Measurements from ENCODE around the gene MAD1L1. TPM values are rescaled to one million over a fixed set of nuclear protein-coding genes. Genes with fewer than 3 reads are reported as not detected.

Gene MAD1L1
- total RNA-seq, 1 experiment from 2014 or later = 43.8 TPM

GRCh38 chr7:1897861-1898627, 334.7 kb downstream of the MAD1L1 start:
- H3K4me3 Mint-ChIP-seq = no peak overlapping the region
- H3K27ac Mint-ChIP-seq = peak overlapping the region; percentile 63
- POLR2A ChIA-PET = no interaction called here
- no peaks in the 10 kb centered on the region for H3K4me1 Mint-ChIP-seq
- CTCF ChIA-PET = interaction anchor here (0.6 to 1.7 kb wide), 2 partner anchors 15 to 282 kb away, joined by 6 to 7 read pairs; no protein-coding TSS in a partner anchor
- DNase-seq (ENCODE audit: low spot score) (no peak), ATAC-seq (no peak)
- H3K36me3 Mint-ChIP-seq = no peaks in the 10 kb centered on the region
- no peaks in the 10 kb centered on the region for H3K27me3 Mint-ChIP-seq (ENCODE audit: low read depth)
- TF ChIP-seq JAZF1 (CRISPR knock-in tag; IDR thresholded peaks at IDR 0.05) = no peak
- TF ChIP-seq HMGA2 (CRISPR knock-in tag; IDR thresholded peaks at IDR 0.05) = no peak
- no peak for TF ChIP-seq RORB (CRISPR knock-in tag; IDR thresholded peaks at IDR 0.05)
- no peaks in the 10 kb centered on the region for H3K9me3 Mint-ChIP-seq

- TF ChIP-seq ETV6 (CRISPR knock-in tag; IDR thresholded peaks at IDR 0.05) (no peak), KAT7 (CRISPR knock-in tag; IDR thresholded peaks at IDR 0.05; ENCODE audit: borderline replicate concordance) (no peak), IRF2 (CRISPR knock-in tag; IDR thresholded peaks at IDR 0.05; ENCODE audit: borderline replicate concordance, low read depth) (no peak), ZNF671 (CRISPR knock-in tag; IDR thresholded peaks at IDR 0.05) (no peak), GABPB1 (CRISPR knock-in tag; IDR thresholded peaks at IDR 0.05) (no peak), FOXJ3 (CRISPR knock-in tag; IDR thresholded peaks at IDR 0.05; ENCODE audit: borderline replicate concordance) (no peak), CREB1 (CRISPR knock-in tag; IDR thresholded peaks at IDR 0.05) (no peak), E2F1 (CRISPR knock-in tag; IDR thresholded peaks at IDR 0.05) (no peak)
- TF ChIP-seq, protein P1, sequence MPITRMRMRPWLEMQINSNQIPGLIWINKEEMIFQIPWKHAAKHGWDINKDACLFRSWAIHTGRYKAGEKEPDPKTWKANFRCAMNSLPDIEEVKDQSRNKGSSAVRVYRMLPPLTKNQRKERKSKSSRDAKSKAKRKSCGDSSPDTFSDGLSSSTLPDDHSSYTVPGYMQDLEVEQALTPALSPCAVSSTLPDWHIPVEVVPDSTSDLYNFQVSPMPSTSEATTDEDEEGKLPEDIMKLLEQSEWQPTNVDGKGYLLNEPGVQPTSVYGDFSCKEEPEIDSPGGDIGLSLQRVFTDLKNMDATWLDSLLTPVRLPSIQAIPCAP (CRISPR knock-in tag; IDR thresholded peaks at IDR 0.05) = no peak
- TF ChIP-seq, protein P2, sequence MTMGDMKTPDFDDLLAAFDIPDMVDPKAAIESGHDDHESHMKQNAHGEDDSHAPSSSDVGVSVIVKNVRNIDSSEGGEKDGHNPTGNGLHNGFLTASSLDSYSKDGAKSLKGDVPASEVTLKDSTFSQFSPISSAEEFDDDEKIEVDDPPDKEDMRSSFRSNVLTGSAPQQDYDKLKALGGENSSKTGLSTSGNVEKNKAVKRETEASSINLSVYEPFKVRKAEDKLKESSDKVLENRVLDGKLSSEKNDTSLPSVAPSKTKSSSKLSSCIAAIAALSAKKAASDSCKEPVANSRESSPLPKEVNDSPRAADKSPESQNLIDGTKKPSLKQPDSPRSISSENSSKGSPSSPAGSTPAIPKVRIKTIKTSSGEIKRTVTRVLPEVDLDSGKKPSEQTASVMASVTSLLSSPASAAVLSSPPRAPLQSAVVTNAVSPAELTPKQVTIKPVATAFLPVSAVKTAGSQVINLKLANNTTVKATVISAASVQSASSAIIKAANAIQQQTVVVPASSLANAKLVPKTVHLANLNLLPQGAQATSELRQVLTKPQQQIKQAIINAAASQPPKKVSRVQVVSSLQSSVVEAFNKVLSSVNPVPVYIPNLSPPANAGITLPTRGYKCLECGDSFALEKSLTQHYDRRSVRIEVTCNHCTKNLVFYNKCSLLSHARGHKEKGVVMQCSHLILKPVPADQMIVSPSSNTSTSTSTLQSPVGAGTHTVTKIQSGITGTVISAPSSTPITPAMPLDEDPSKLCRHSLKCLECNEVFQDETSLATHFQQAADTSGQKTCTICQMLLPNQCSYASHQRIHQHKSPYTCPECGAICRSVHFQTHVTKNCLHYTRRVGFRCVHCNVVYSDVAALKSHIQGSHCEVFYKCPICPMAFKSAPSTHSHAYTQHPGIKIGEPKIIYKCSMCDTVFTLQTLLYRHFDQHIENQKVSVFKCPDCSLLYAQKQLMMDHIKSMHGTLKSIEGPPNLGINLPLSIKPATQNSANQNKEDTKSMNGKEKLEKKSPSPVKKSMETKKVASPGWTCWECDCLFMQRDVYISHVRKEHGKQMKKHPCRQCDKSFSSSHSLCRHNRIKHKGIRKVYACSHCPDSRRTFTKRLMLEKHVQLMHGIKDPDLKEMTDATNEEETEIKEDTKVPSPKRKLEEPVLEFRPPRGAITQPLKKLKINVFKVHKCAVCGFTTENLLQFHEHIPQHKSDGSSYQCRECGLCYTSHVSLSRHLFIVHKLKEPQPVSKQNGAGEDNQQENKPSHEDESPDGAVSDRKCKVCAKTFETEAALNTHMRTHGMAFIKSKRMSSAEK (CRISPR knock-in tag; IDR thresholded peaks at IDR 0.05; ENCODE audit: borderline replicate concordance) = no peak
- TF ChIP-seq, protein P3, sequence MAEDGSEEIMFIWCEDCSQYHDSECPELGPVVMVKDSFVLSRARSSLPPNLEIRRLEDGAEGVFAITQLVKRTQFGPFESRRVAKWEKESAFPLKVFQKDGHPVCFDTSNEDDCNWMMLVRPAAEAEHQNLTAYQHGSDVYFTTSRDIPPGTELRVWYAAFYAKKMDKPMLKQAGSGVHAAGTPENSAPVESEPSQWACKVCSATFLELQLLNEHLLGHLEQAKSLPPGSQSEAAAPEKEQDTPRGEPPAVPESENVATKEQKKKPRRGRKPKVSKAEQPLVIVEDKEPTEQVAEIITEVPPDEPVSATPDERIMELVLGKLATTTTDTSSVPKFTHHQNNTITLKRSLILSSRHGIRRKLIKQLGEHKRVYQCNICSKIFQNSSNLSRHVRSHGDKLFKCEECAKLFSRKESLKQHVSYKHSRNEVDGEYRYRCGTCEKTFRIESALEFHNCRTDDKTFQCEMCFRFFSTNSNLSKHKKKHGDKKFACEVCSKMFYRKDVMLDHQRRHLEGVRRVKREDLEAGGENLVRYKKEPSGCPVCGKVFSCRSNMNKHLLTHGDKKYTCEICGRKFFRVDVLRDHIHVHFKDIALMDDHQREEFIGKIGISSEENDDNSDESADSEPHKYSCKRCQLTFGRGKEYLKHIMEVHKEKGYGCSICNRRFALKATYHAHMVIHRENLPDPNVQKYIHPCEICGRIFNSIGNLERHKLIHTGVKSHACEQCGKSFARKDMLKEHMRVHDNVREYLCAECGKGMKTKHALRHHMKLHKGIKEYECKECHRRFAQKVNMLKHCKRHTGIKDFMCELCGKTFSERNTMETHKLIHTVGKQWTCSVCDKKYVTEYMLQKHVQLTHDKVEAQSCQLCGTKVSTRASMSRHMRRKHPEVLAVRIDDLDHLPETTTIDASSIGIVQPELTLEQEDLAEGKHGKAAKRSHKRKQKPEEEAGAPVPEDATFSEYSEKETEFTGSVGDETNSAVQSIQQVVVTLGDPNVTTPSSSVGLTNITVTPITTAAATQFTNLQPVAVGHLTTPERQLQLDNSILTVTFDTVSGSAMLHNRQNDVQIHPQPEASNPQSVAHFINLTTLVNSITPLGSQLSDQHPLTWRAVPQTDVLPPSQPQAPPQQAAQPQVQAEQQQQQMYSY (CRISPR knock-in tag; IDR thresholded peaks at IDR 0.05) = no peak
- TF ChIP-seq, protein P4, sequence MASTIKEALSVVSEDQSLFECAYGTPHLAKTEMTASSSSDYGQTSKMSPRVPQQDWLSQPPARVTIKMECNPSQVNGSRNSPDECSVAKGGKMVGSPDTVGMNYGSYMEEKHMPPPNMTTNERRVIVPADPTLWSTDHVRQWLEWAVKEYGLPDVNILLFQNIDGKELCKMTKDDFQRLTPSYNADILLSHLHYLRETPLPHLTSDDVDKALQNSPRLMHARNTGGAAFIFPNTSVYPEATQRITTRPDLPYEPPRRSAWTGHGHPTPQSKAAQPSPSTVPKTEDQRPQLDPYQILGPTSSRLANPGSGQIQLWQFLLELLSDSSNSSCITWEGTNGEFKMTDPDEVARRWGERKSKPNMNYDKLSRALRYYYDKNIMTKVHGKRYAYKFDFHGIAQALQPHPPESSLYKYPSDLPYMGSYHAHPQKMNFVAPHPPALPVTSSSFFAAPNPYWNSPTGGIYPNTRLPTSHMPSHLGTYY (CRISPR knock-in tag; IDR thresholded peaks at IDR 0.05) = no peak
- TF ChIP-seq, protein P5, sequence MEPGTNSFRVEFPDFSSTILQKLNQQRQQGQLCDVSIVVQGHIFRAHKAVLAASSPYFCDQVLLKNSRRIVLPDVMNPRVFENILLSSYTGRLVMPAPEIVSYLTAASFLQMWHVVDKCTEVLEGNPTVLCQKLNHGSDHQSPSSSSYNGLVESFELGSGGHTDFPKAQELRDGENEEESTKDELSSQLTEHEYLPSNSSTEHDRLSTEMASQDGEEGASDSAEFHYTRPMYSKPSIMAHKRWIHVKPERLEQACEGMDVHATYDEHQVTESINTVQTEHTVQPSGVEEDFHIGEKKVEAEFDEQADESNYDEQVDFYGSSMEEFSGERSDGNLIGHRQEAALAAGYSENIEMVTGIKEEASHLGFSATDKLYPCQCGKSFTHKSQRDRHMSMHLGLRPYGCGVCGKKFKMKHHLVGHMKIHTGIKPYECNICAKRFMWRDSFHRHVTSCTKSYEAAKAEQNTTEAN (CRISPR knock-in tag; IDR thresholded peaks at IDR 0.05) = no peak
- H3K9me3 Mint-ChIP-seq = no peaks in the 10 kb centered on the region
- no peak for DNase-seq (ENCODE audit: low spot score)
- CTCF ChIA-PET = interaction anchor here (2.5 kb wide), 1 partner anchor 14 kb away, joined by 13 read pairs; no protein-coding TSS in a partner anchor
- no peaks in the 10 kb centered on the region for H3K27me3 Mint-ChIP-seq (ENCODE audit: low read depth)
- no peak overlapping the region for H3K4me3 Mint-ChIP-seq
- ATAC-seq = no peak
- H3K36me3 Mint-ChIP-seq = no peaks in the 10 kb centered on the region
- POLR2A ChIA-PET = no interaction called here
- H3K27ac Mint-ChIP-seq = peak overlapping the region; percentile 63
- H3K4me1 Mint-ChIP-seq = no peaks in the 10 kb centered on the region
Measured at GRCh38 chr7:1897076-1897860, 335.5 kb downstream of the MAD1L1 start.
